Activated naive CD4-positive, alpha-beta T cell treated with anti-CD3 and anti-CD28 coated beads for 36 hours (primary cell): ENCODE results near the gene NKIRAS2. TPM values are rescaled to one million over a fixed set of nuclear protein-coding genes. Genes with fewer than 3 reads are reported as not detected.
A peak's percentile ranks its signal among the peaks of the same experiment; 100 is the strongest.
"Not testable (repeated sequence)": the region's sequence is repeated elsewhere in the genome, so short reads cannot be mapped to it uniquely, and the experiment has no call there.

ENCODE experiments used
- CTCF ChIA-PET: fragments of 350-600 bp; sonication (Branson Sonifier 250); formaldehyde crosslinking; loops from one replicate; lab custom pipeline; 2021; ENCODE audit warnings: antibody characterized with exemption; lab: Charles Lee
- DNase-seq: peaks from one replicate; pipeline ENCODE4 v3.0.0-alpha.2; 2020
- H3K27ac Mint-ChIP-seq: one replicate; pipeline ENCODE4 v1.8.0; 2021; ENCODE audit warnings: mild to moderate bottlenecking, mixed read lengths
- H3K27me3 Mint-ChIP-seq: one replicate; pipeline ENCODE4 v1.8.0; 2021; ENCODE audit warnings: low read depth, mixed read lengths
- H3K36me3 Mint-ChIP-seq: one replicate; pipeline ENCODE4 v1.8.0; 2021; ENCODE audit warnings: low read depth, mixed read lengths
- H3K4me1 Mint-ChIP-seq: one replicate; pipeline ENCODE4 v1.8.0; 2021; ENCODE audit warnings: low read depth, mixed read lengths
- H3K4me3 Mint-ChIP-seq: one replicate; pipeline ENCODE4 v1.8.0; 2021; ENCODE audit warnings: mild to moderate bottlenecking, moderate library complexity, mixed read lengths
- H3K9me3 Mint-ChIP-seq: one replicate; pipeline ENCODE4 v1.8.0; 2021; ENCODE audit warnings: mixed read lengths
- intact Hi-C: fragments of 100-400 bp; cut with micrococcal nuclease; formaldehyde crosslinking; loops from one replicate; pipeline ENCODE4 v1.15.1; 2023
- total RNA-seq, 2 experiments: library from RNA; stranded (reverse); gene quantifications; one replicate each; pipeline ENCODE4 v1.2.3, GENCODE V29; 2021

The NKIRAS2 gene
- total RNA-seq, 2 experiments from 2014 or later, result 12.4 to 13.2 TPM

DNA sequence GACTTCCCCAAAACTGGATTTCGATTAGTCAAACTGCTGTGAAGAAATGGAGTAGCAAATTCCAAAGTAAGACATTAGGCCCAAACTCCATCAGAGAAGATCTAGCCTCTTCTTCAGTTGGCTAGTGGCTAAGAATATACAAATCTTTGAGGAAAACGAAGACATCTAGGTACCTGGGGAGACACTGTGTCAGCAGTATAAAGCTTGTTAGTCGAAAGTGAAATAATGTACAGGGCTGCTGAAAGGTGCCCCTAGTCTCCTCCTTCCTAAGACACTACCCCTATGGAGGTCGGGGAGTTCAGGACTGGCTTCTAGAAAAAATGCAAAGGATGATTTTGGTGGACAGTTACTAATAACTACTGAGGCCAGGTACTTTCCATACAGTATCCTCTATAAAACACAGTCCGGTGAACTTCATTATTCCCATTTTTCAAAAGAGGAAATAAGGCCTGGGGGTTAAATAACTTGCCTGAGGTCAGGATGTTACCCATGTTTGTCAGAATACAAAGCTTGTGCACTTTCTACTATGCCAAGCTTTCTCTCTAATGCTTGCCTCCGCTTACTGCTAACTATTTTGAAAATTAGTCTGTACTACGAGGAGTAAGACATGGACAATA, 17.6 kb upstream of the NKIRAS2 start:
- CTCF ChIA-PET, result interaction anchor here (0.6 to 1.2 kb wide), 3 partner anchors 10 to 74 kb away, joined by 3 read pairs; partner anchors contain the start of gene NKIRAS2
- DNase-seq, result no peak
- H3K9me3 Mint-ChIP-seq, result no peaks in the 10 kb centered on the region
- H3K27me3 Mint-ChIP-seq, result no peaks in the 10 kb centered on the region
- peaks cover 15% of the 10 kb centered on the region for H3K36me3 Mint-ChIP-seq
- no peak overlapping the region for H3K27ac Mint-ChIP-seq
- intact Hi-C loops, result no loop called here
- H3K4me3 Mint-ChIP-seq, result no peak overlapping the region
- peaks cover 28% of the 10 kb centered on the region for H3K4me1 Mint-ChIP-seq

DNA sequence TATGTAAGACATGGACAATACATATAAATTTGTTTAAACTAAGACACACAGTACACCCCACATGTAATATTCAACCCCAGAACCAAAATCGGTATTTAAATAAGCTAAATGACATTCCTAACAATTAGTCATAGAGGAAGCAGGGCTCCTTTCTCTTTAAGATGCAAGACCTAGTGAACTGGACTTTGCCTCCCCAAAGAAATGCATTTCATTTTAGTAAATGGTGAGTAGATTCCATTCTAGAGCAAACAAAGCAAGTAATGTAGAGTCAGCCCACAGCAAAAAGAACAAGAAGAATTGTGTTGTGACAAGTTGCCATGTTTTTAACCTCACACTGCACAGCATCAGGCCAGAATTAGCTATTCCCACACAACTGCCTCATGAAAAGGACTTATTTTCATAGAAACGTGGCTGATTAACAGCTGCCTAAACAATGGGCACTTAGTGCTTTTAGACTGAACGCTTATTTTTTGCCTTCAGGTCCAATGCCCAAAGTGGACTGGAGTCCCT, 17.0 kb upstream of the NKIRAS2 start:
- H3K4me1 Mint-ChIP-seq, result peaks cover 28% of the 10 kb centered on the region
- no peak overlapping the region for H3K4me3 Mint-ChIP-seq
- CTCF ChIA-PET, result interaction anchor here (0.6 to 1.2 kb wide), 3 partner anchors 11 to 74 kb away, joined by 3 read pairs; partner anchors contain the start of gene NKIRAS2
- intact Hi-C loops, result no loop called here
- H3K27ac Mint-ChIP-seq, result no peak overlapping the region
- H3K9me3 Mint-ChIP-seq, result no peaks in the 10 kb centered on the region
- no peak for DNase-seq
- peaks cover 13% of the 10 kb centered on the region for H3K36me3 Mint-ChIP-seq
- no peaks in the 10 kb centered on the region for H3K27me3 Mint-ChIP-seq

- no peak for DNase-seq
- CTCF ChIA-PET, result interaction anchor here (0.8 to 2.3 kb wide), 4 partner anchors 12 to 42 kb away, joined by 3 to 11 read pairs (median 6); partner anchors contain the start of genes DNAJC7 and NKIRAS2
- Mint-ChIP-seq H3K27ac (no peak overlapping the region), H3K4me3 (no peak overlapping the region), H3K9me3 (no peaks in the 10 kb centered on the region), H3K36me3 (peaks cover 13% of the 10 kb centered on the region), H3K4me1 (peaks cover 40% of the 10 kb centered on the region), H3K27me3 (no peaks in the 10 kb centered on the region)
- intact Hi-C loops, result no loop called here
Measured at GRCh38 chr17:42005166-42005565, 14.7 kb upstream of the NKIRAS2 start.

DNA sequence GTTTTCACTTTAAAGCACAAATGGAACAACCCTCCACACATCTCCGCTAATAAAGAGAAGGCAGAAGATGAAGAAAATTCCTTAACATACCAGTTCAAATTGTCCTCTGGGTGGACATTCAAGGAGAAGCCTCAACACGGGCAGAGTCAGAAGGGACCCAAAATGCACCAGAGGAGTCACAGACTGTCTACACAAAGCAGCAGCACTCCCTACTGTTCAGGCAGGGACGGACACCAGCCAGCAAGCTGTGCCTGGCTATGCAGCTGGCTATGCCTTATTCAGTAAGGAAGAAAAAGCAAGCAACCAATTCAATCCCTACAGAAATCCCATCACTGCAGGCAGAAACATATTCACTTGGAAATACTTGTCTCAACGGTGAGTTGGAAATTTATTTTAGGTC, 10.7 kb upstream of the NKIRAS2 start:
- H3K36me3 Mint-ChIP-seq, result peaks cover 10% of the 10 kb centered on the region
- CTCF ChIA-PET, result interaction anchor here (1.1 kb wide), 1 partner anchor 46 kb away, joined by 3 read pairs; no protein-coding TSS in a partner anchor
- intact Hi-C loops, result no loop called here
- H3K4me3 Mint-ChIP-seq, result no peak overlapping the region
- H3K4me1 Mint-ChIP-seq, result peaks cover 59% of the 10 kb centered on the region
- peak; percentile 25 for DNase-seq
- H3K27ac Mint-ChIP-seq, result peak overlapping the region; percentile 66
- no peaks in the 10 kb centered on the region for H3K9me3 Mint-ChIP-seq
- H3K27me3 Mint-ChIP-seq, result no peaks in the 10 kb centered on the region

DNA sequence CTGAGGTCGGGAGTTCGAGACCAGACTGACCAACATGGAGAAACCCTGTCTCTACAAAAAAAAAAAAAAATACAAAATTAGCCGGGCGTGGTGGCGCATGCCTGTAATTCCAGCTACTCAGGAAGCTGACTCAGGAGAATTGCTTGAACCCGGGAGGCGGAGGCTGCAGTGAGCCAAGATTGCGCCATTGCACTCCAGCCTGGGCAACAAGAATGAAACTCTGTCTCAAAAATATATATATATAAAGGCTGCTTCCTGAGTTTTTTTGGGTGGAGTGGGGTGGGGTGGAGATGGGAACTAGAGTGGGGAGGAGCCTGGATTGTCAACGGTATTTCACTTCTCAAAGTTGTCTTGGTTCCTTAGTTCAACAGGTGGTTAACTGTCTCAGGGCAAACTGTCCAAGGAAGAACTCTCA, 9.6 kb upstream of the NKIRAS2 start:
- DNase-seq, H3K27me3 Mint-ChIP-seq, H3K9me3 Mint-ChIP-seq, intact Hi-C loops, H3K4me3 Mint-ChIP-seq, CTCF ChIA-PET, H3K27ac Mint-ChIP-seq: not testable (repeated sequence)
- Mint-ChIP-seq H3K36me3 (peaks cover 14% of the 10 kb centered on the region), H3K4me1 (peaks cover 57% of the 10 kb centered on the region)

- peak; percentile 16 for DNase-seq
- H3K4me3 Mint-ChIP-seq, result no peak overlapping the region
- H3K27me3 Mint-ChIP-seq, result no peaks in the 10 kb centered on the region
- no peak overlapping the region for H3K27ac Mint-ChIP-seq
- H3K9me3 Mint-ChIP-seq, result no peaks in the 10 kb centered on the region
- H3K36me3 Mint-ChIP-seq, result peaks cover 16% of the 10 kb centered on the region
- CTCF ChIA-PET, result interaction anchor here (1.1 kb wide), 1 partner anchor 9 kb away, joined by 3 read pairs; the partner anchor contains the start of gene NKIRAS2
- H3K4me1 Mint-ChIP-seq, result peaks cover 61% of the 10 kb centered on the region
- intact Hi-C loops, result no loop called here
Measured at GRCh38 chr17:42010898-42011516, 8.9 kb upstream of the NKIRAS2 start.

- not testable (repeated sequence) for H3K27ac Mint-ChIP-seq
Measured at GRCh38 chr17:42012363-42012762, 7.5 kb upstream of the NKIRAS2 start.

GRCh38 chr17:42013740-42014139, 6.2 kb upstream of the NKIRAS2 start:
- H3K9me3 Mint-ChIP-seq, intact Hi-C loops, H3K27me3 Mint-ChIP-seq, H3K27ac Mint-ChIP-seq, DNase-seq, H3K4me3 Mint-ChIP-seq: not testable (repeated sequence)
- peaks cover 70% of the 10 kb centered on the region for H3K4me1 Mint-ChIP-seq
- peaks cover 20% of the 10 kb centered on the region for H3K36me3 Mint-ChIP-seq
- CTCF ChIA-PET, result interaction anchor here (1.7 kb wide), 1 partner anchor 12 kb away, joined by 4 read pairs; no protein-coding TSS in a partner anchor

More at GRCh38 chr17:42012363-42012762, 7.5 kb upstream of the NKIRAS2 start:
- H3K9me3 Mint-ChIP-seq, DNase-seq, H3K4me3 Mint-ChIP-seq, intact Hi-C loops, H3K27me3 Mint-ChIP-seq: not testable (repeated sequence)
- Mint-ChIP-seq H3K36me3 (peaks cover 20% of the 10 kb centered on the region), H3K4me1 (peaks cover 61% of the 10 kb centered on the region)
- CTCF ChIA-PET, result interaction anchor here (0.9 to 1.7 kb wide), 3 partner anchors 8 to 49 kb away, joined by 3 to 4 read pairs (median 3); partner anchors contain the start of gene NKIRAS2

- Mint-ChIP-seq H3K9me3 (no peaks in the 10 kb centered on the region), H3K4me1 (peaks cover 68% of the 10 kb centered on the region), H3K27ac (peak overlapping the region; percentile 96), H3K4me3 (peak overlapping the region; percentile 91), H3K36me3 (peaks cover 15% of the 10 kb centered on the region), H3K27me3 (no peaks in the 10 kb centered on the region)
- CTCF ChIA-PET, result interaction anchor here (0.7 to 12.7 kb wide), 3 partner anchors 10 to 52 kb away, joined by 3 to 117 read pairs (median 13); partner anchors contain the start of gene CNP
- peak; percentile 17 for DNase-seq
- intact Hi-C loops, result loop anchor here (2.0 to 5.0 kb wide), 3 partner anchors 30 to 296 kb away; partner anchors contain the start of gene ACLY
Measured at GRCh38 chr17:42016411-42016831, 3.5 kb upstream of the NKIRAS2 start.

GRCh38 chr17:42016941-42017865, 2.7 kb upstream of the NKIRAS2 start, which contains the start of gene DNAJC7:
Gene DNAJC7 (minus strand): TSS chr17:42017439. CDS start chr17:42017416, 23 bp downstream.
- H3K36me3 Mint-ChIP-seq, result peaks cover 15% of the 10 kb centered on the region
- no peaks in the 10 kb centered on the region for H3K27me3 Mint-ChIP-seq
- H3K4me3 Mint-ChIP-seq, result peak within 1 kb of the TSS; percentile 91
- intact Hi-C loops, result loop anchor here (1.0 to 5.0 kb wide), 6 partner anchors 30 to 295 kb away; partner anchors contain the start of genes ACLY, CNP, DHX58 and KLHL11
- peak within 1 kb of the TSS; percentile 96 for H3K27ac Mint-ChIP-seq
- DNase-seq, result peak; percentile 91
- CTCF ChIA-PET, result interaction anchor here (0.5 to 12.7 kb wide), 14 partner anchors 9 to 561 kb away, joined by 3 to 117 read pairs (median 4); partner anchors contain the start of genes CNP and ODAD4
- H3K9me3 Mint-ChIP-seq, result no peaks in the 10 kb centered on the region
- H3K4me1 Mint-ChIP-seq, result peaks cover 65% of the 10 kb centered on the region

DNA sequence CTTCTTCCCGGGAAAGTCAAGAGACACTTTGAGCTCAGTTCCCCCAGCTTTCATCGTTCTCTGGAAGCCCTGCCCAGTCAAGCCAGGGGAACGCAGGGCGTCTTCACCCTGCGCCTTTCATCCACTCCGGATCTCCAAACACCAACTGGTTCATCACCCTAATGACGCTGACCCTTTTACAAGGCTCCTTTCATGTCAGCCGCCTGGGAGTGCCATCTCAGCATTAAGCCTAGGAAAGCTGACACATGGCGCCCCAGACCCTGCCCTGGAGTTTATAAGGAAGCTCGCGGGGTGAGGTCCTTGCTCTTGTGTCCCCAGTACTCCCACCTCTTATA, 2.1 kb upstream of the NKIRAS2 start:
- CTCF ChIA-PET, result interaction anchor here (0.5 to 12.7 kb wide), 15 partner anchors 8 to 561 kb away, joined by 3 to 117 read pairs (median 4); partner anchors contain the start of genes CNP and ODAD4
- Mint-ChIP-seq H3K4me1 (peaks cover 60% of the 10 kb centered on the region), H3K27ac (peak overlapping the region; percentile 96), H3K27me3 (no peaks in the 10 kb centered on the region), H3K36me3 (peaks cover 17% of the 10 kb centered on the region), H3K9me3 (no peaks in the 10 kb centered on the region), H3K4me3 (peak overlapping the region; percentile 91)
- intact Hi-C loops, result loop anchor here (1.0 to 5.0 kb wide), 6 partner anchors 31 to 294 kb away; partner anchors contain the start of genes ACLY, CNP, DHX58 and KLHL11
- peak; percentile 60 for DNase-seq
